ENCODE measurements around the gene PLPPR3. TPM values are rescaled to one million over a fixed set of nuclear protein-coding genes. Genes with fewer than 3 reads are reported as not detected.
"Not testable (repeated sequence)": the region's sequence is repeated elsewhere in the genome, so short reads cannot be mapped to it uniquely, and the experiment has no call there.

PLPPR3 gene
- total RNA-seq, 1 donor from 2014 or later: not detected

- intact Hi-C loops (cut with DNase I): no loop called here
- Histone ChIP-seq H3K4me1 (peaks cover 3% of the 10 kb centered on the region), H3K27ac (no peak overlapping the region), H3K27me3 (peaks cover 6% of the 10 kb centered on the region), H3K9me3 (no peaks in the 10 kb centered on the region), H3K4me3 (no peak overlapping the region), H3K36me3 (no peaks in the 10 kb centered on the region)
- no peak for DNase-seq (ENCODE audit: extremely low spot score in 2 of 2)
- TF ChIP-seq CTCF (IDR thresholded peaks at IDR 0.05) (no peak), POLR2AphosphoS5 (IDR thresholded peaks at IDR 0.05; ENCODE audit: insufficient read depth in 1 of 2, low read depth in 1 of 2) (no peak), POLR2A (IDR thresholded peaks at IDR 0.05) (no peak)
Observed at GRCh38 chr19:827314-827709, 5.6 kb upstream of the PLPPR3 start.

- H3K27ac ChIP-seq: no peak overlapping the region
- intact Hi-C loops (cut with DNase I): no loop called here
- H3K36me3 ChIP-seq: no peaks in the 10 kb centered on the region
- H3K4me3 ChIP-seq: no peak overlapping the region
- no peaks in the 10 kb centered on the region for H3K9me3 ChIP-seq
- DNase-seq (ENCODE audit: extremely low spot score in 2 of 2): no peak
- H3K4me1 ChIP-seq: peaks cover 15% of the 10 kb centered on the region
- TF ChIP-seq CTCF (IDR thresholded peaks at IDR 0.05) (no peak), POLR2A (IDR thresholded peaks at IDR 0.05) (no peak), POLR2AphosphoS5 (IDR thresholded peaks at IDR 0.05; ENCODE audit: insufficient read depth in 1 of 2, low read depth in 1 of 2) (no peak)
- peaks cover 18% of the 10 kb centered on the region for H3K27me3 ChIP-seq
Observed at GRCh38 chr19:825897-826644, 4.3 kb upstream of the PLPPR3 start.

GRCh38 chr19:824885-825284 lies 3.1 kb upstream of the PLPPR3 start:
- Histone ChIP-seq H3K4me1 (peaks cover 17% of the 10 kb centered on the region), H3K27ac (no peak overlapping the region), H3K27me3 (peaks cover 19% of the 10 kb centered on the region), H3K36me3 (no peaks in the 10 kb centered on the region), H3K4me3 (no peak overlapping the region), H3K9me3 (no peaks in the 10 kb centered on the region)
- TF ChIP-seq CTCF (IDR thresholded peaks at IDR 0.05): no peak
- no peak for TF ChIP-seq POLR2A (IDR thresholded peaks at IDR 0.05)
- no peak for TF ChIP-seq POLR2AphosphoS5 (IDR thresholded peaks at IDR 0.05; ENCODE audit: insufficient read depth in 1 of 2, low read depth in 1 of 2)
- DNase-seq (ENCODE audit: extremely low spot score in 2 of 2): no peak
- intact Hi-C loops (cut with DNase I): no loop called here

- TF ChIP-seq POLR2A (IDR thresholded peaks at IDR 0.05): no peak
- no peak for TF ChIP-seq CTCF (IDR thresholded peaks at IDR 0.05)
- TF ChIP-seq POLR2AphosphoS5 (IDR thresholded peaks at IDR 0.05; ENCODE audit: insufficient read depth in 1 of 2, low read depth in 1 of 2): no peak
- H3K36me3 ChIP-seq: no peaks in the 10 kb centered on the region
- no peak overlapping the region for H3K27ac ChIP-seq
- intact Hi-C loops (cut with DNase I): no loop called here
- no peaks in the 10 kb centered on the region for H3K9me3 ChIP-seq
- DNase-seq (ENCODE audit: extremely low spot score in 2 of 2): no peak
- H3K4me3 ChIP-seq: no peak overlapping the region
- peaks cover 17% of the 10 kb centered on the region for H3K4me1 ChIP-seq
- H3K27me3 ChIP-seq: peaks cover 19% of the 10 kb centered on the region
Observed at GRCh38 chr19:823565-824121, 1.9 kb upstream of the PLPPR3 start.

- Histone ChIP-seq H3K9me3 (no peaks in the 10 kb centered on the region), H3K4me3 (peak overlapping the region; percentile 24 to 44), H3K4me1 (peaks cover 17% of the 10 kb centered on the region), H3K27ac (no peak overlapping the region), H3K27me3 (peaks cover 19% of the 10 kb centered on the region), H3K36me3 (no peaks in the 10 kb centered on the region)
- no peak for DNase-seq (ENCODE audit: extremely low spot score in 2 of 2)
- no peak for TF ChIP-seq CTCF (IDR thresholded peaks at IDR 0.05)
- intact Hi-C loops (cut with DNase I): no loop called here
Observed at GRCh38 chr19:821231-821824, 427 bp downstream of the PLPPR3 start.

- intact Hi-C loops (cut with DNase I); DNase-seq (ENCODE audit: extremely low spot score in 2 of 2); H3K36me3 ChIP-seq; H3K27ac ChIP-seq; H3K4me3 ChIP-seq; H3K9me3 ChIP-seq: not testable (repeated sequence)
- Histone ChIP-seq H3K27me3 (peaks cover 19% of the 10 kb centered on the region), H3K4me1 (peaks cover 17% of the 10 kb centered on the region)
Observed at GRCh38 chr19:820212-820611, 1.5 kb downstream of the PLPPR3 start.

Data from vagina (tissue), 2 donors.